ENCODE results near the gene FBXL15. TPM values are rescaled to one million over a fixed set of nuclear protein-coding genes. Genes with fewer than 3 reads are reported as not detected.

Gene FBXL15
- total RNA-seq, 4 donors from 2014 or later: 14.2 to 34.8 (median 21.0) TPM

DNA sequence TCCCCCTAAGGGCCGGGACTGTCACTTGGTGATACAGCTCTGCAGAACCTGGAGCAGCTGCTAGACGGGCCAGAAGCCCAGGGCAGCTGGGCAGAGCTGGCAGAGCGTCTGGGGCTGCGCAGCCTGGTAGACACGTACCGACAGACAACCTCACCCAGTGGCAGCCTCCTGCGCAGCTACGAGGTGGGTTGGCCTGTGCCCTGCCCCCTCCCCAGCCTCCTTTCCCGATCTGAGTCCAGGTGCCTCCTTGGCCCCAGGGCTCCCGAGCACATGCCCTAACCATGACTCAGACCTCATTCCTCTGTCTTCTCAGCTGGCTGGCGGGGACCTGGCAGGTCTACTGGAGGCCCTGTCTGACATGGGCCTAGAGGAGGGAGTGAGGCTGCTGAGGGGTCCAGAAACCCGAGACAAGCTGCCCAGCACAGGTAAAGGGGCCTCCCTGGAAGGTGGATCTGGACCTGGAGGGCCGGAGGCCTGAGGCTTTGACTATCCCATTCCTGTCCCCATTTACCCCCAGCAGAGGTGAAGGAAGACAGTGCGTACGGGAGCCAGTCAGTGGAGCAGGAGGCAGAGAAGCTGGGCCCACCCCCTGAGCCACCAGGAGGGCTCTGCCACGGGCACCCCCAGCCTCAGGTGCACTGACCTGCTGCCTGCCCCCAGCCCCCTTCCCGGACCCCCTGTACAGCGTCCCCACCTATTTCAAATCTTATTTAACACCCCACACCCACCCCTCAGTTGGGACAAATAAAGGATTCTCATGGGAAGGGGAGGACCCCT, 18.7 kb upstream of the FBXL15 start:
- Histone ChIP-seq H3K36me3 (peaks cover 0 to 33% of the 10 kb centered on the region in 2 donors), H3K9me3 (no peaks in the 10 kb centered on the region), H3K4me3 (no peak overlapping the region), H3K27ac (no peak overlapping the region), H3K27me3 (no peaks in the 10 kb centered on the region), H3K4me1 (peaks cover 10 to 12% of the 10 kb centered on the region in 2 donors)
- intact Hi-C loops (cut with DNase I; ENCODE audit: low total_unique reads) (no loop called here), in situ Hi-C loops (cut with MboI; ENCODE audit: low sequenced_read_pairs in 4 of 4) (no loop called here)
- DNase-seq: no peak
- ATAC-seq: no peak
- TF ChIP-seq POLR2A (IDR thresholded peaks at IDR 0.05): no peak
- TF ChIP-seq, protein P1, sequence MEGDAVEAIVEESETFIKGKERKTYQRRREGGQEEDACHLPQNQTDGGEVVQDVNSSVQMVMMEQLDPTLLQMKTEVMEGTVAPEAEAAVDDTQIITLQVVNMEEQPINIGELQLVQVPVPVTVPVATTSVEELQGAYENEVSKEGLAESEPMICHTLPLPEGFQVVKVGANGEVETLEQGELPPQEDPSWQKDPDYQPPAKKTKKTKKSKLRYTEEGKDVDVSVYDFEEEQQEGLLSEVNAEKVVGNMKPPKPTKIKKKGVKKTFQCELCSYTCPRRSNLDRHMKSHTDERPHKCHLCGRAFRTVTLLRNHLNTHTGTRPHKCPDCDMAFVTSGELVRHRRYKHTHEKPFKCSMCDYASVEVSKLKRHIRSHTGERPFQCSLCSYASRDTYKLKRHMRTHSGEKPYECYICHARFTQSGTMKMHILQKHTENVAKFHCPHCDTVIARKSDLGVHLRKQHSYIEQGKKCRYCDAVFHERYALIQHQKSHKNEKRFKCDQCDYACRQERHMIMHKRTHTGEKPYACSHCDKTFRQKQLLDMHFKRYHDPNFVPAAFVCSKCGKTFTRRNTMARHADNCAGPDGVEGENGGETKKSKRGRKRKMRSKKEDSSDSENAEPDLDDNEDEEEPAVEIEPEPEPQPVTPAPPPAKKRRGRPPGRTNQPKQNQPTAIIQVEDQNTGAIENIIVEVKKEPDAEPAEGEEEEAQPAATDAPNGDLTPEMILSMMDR (IDR thresholded peaks at IDR 0.05 in 4 of 5, conservative IDR thresholded peaks at IDR 0.05 in 1 of 5): no peak

DNA sequence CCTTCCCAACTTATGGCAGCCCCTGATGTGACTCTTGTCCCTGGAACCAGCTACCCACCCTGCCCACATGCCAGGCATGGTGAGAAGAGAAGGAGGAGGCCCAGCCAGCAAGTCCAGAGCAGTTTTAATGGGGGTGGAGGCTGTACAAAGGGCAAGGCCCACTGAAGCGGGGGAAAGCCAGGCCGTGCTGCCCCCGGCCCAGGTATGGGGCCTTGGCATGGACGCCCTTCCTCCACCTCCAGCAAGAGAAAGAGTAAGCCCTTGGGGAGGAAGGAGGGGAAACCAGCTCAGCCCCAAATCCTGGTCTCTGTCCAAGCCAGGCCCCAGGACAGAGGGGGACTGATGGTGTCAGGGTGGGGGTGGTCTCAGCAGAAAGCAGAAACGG, 18.1 kb upstream of the FBXL15 start:
- in situ Hi-C loops (cut with MboI; ENCODE audit: low sequenced_read_pairs in 4 of 4): no loop called here
- peaks cover 3 to 5% (median 3%) of the 10 kb centered on the region in 3 donors for H3K27me3 ChIP-seq
- no peak overlapping the region for H3K27ac ChIP-seq
- H3K36me3 ChIP-seq: peaks cover 0 to 33% of the 10 kb centered on the region in 2 donors
- DNase-seq: no peak
- no peak overlapping the region for H3K4me3 ChIP-seq
- H3K4me1 ChIP-seq: peaks cover 10 to 12% of the 10 kb centered on the region in 2 donors
- TF ChIP-seq, protein P1 (IDR thresholded peaks at IDR 0.05 in 4 of 5, conservative IDR thresholded peaks at IDR 0.05 in 1 of 5): no peak
- TF ChIP-seq POLR2A (IDR thresholded peaks at IDR 0.05): no peak
- ATAC-seq: no peak
- no peaks in the 10 kb centered on the region for H3K9me3 ChIP-seq
- intact Hi-C loops (cut with DNase I; ENCODE audit: low total_unique reads): no loop called here

DNA sequence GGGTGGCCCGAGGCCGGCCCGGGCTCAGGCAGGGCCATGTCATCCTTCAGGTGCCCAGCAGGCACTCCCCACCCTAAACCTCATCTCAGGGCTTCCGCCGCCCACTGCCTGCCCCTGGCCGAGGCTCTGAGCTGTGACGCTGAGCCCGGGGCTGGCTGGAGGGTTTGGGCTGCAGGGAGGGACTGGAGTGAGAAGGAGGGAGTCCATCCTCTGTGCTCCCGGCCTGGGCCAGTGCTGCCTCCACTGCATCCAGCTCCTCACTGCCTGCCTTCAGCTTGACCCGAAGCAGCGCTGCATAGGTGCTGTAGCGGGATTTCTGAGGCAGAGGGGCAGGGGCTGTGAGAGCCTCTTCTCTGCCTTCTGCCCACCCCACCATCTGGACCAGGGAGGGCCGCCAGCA, 17.5 kb upstream of the FBXL15 start:
- Histone ChIP-seq H3K27me3 (peaks cover 9 to 10% (median 9%) of the 10 kb centered on the region in 3 donors), H3K4me1 (peaks cover 10 to 12% of the 10 kb centered on the region in 2 donors), H3K27ac (no peak overlapping the region), H3K9me3 (no peaks in the 10 kb centered on the region), H3K36me3 (peaks cover 0 to 30% of the 10 kb centered on the region in 2 donors), H3K4me3 (no peak overlapping the region)
- TF ChIP-seq, protein P1 (IDR thresholded peaks at IDR 0.05 in 4 of 5, conservative IDR thresholded peaks at IDR 0.05 in 1 of 5): no peak
- TF ChIP-seq POLR2A (IDR thresholded peaks at IDR 0.05): no peak
- ATAC-seq (no peak), DNase-seq (no peak)
- intact Hi-C loops (cut with DNase I; ENCODE audit: low total_unique reads): no loop called here
- in situ Hi-C loops (cut with MboI; ENCODE audit: low sequenced_read_pairs in 4 of 4): no loop called here

DNA sequence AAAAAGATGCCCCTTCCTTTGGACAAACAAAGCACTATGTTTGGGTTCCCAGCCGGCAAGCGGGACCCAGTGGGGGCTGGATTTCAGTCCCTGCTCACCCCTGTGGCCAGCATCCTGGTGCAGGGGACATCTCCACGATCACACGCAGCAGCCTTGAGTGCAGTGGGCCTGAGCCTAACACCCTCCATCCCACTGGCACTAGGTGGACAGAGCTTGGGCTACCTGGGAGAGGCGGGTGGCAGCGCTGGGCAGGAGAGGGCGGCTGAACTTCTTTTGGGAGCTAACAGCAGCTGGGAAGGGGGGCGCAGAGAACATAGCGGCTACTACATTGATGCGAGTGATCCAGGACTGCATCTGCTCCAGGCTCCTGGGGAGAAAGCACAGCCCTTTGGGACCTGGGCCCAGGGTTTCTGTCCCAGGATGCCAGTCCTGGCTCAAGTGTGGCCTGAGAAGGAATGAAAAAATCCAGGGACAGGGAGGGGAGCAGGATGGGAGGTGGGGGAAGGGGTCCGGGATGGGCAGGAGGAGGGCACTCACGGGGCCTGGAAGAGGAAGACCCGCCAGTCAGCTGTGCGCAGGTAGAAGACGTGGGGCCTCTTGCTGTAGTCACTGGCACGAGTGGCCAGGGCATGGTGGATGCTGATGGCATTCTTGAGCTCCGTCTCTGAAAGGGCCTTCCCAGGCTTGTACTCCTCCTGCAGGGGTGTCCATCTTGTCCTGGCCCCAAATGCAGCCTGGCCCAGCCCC, 16.1 kb upstream of the FBXL15 start:
- intact Hi-C loops (cut with DNase I; ENCODE audit: low total_unique reads) (no loop called here), in situ Hi-C loops (cut with MboI; ENCODE audit: low sequenced_read_pairs in 4 of 4) (no loop called here)
- H3K36me3 ChIP-seq: peaks cover 0 to 23% of the 10 kb centered on the region in 2 donors
- DNase-seq (no peak), ATAC-seq (no peak)
- H3K27me3 ChIP-seq: peaks cover 20 to 21% (median 21%) of the 10 kb centered on the region in 3 donors
- no peaks in the 10 kb centered on the region for H3K9me3 ChIP-seq
- no peak for TF ChIP-seq POLR2A (IDR thresholded peaks at IDR 0.05)
- TF ChIP-seq, protein P1 (IDR thresholded peaks at IDR 0.05 in 4 of 5, conservative IDR thresholded peaks at IDR 0.05 in 1 of 5): no peak
- H3K4me1 ChIP-seq: peaks cover 4% of the 10 kb centered on the region in 2 donors
- no peak overlapping the region for H3K27ac ChIP-seq
- H3K4me3 ChIP-seq: no peak overlapping the region
